Heart right ventricle (tissue), 16 donors: ENCODE data around the gene ST6GALNAC4. TPM values are rescaled to one million over a fixed set of nuclear protein-coding genes. Genes with fewer than 3 reads are reported as not detected.

Source experiments
- ATAC-seq, 8 donors: fragments of 200-7000 bp; cut with Tn5 transposase; one replicate each; pipeline ENCODE4 v1.9.1; 2020; ENCODE audit warnings: mild to moderate bottlenecking in 8 of 8, moderate library complexity in 8 of 8, moderate number of reproducible peaks in 1 of 8
- DNase-seq, 2 donors: peaks; one replicate each; pipeline ENCODE4 v3.0.0-alpha.2; 2020
- H3K27ac ChIP-seq, 10 donors: fragments of 200-600 bp; sonication (generic) in 2 of 10; one replicate each; pipeline versions ENCODE4 v1.5.0 to v1.8.0; 2020 to 2022; ENCODE audit warnings: mild to moderate bottlenecking in 3 of 10
- H3K27me3 ChIP-seq, 7 donors: fragments of 200-600 bp; one replicate each; pipeline ENCODE4 v1.8.0; 2021 to 2022; ENCODE audit warnings: mild to moderate bottlenecking in 2 of 7
- H3K36me3 ChIP-seq, 9 donors: fragments of 200-600 bp; sonication (generic) in 1 of 9; one replicate each; pipeline versions ENCODE4 v1.5.0 to v1.8.0; 2020 to 2022; ENCODE audit warnings: mild to moderate bottlenecking in 2 of 9
- H3K4me1 ChIP-seq, 9 donors: fragments of 200-600 bp; sonication (generic) in 1 of 9; one replicate each; pipeline versions ENCODE4 v1.5.0 to v1.8.0; 2020 to 2022; ENCODE audit warnings: mild to moderate bottlenecking in 4 of 9
- H3K4me3 ChIP-seq, 10 donors: fragments of 200-600 bp; sonication (generic) in 2 of 10; one replicate each; pipeline versions ENCODE4 v1.5.0 to v1.8.0; 2020 to 2022; ENCODE audit warnings: mild to moderate bottlenecking in 7 of 10, moderate library complexity in 2 of 10
- H3K9me3 ChIP-seq, 11 donors: fragments of 200-600 bp in 10 of 11; sonication (generic) in 2 of 11; one replicate each; pipeline versions ENCODE4 v1.5.0 to v1.8.0; 2013 to 2022; ENCODE audit warnings: mild to moderate bottlenecking in 2 of 11, control low read depth in 1 of 11, moderate library complexity in 1 of 11
- CTCF ChIP-seq, 9 donors: fragments of 200-600 bp; sonication (generic) in 2 of 9; IDR thresholded peaks; one replicate each; pipeline versions ENCODE4 v1.5.0 to v1.8.0; 2021 to 2022; ENCODE audit warnings: antibody characterized with exemption in 9 of 9, mild to moderate bottlenecking in 5 of 9, moderate library complexity in 1 of 9
- WGBS, 2 donors: extraction: QIAGEN DNeasy Blood & Tissue Kit; methylation state at CpG; one replicate each; pipeline ENCODE4 v1.1.7; 2013; ENCODE audit warnings: inconsistent platforms in 1 of 2; 5-methylcytosine and 5-hydroxymethylcytosine counted together
- intact Hi-C, 10 donors: fragments of 100-400 bp; cut with DNase I; formaldehyde crosslinking; loops; one replicate each; pipeline versions ENCODE4 v1.11.1 to v1.14.2; 2022
- long read RNA-seq, 3 donors: library from polyadenylated mRNA; unstranded; transcript quantifications; one replicate each; pipeline ENCODE4 v2.0.0, GENCODE V29; 2020 to 2021
- polyA plus RNA-seq, 2 donors: library from polyadenylated mRNA; stranded (reverse); fragments of 200-250 nt; gene quantifications; one replicate each; pipeline ENCODE4 v1.2.3, GENCODE V29; 2013
- total RNA-seq, 10 donors: library from RNA; stranded (reverse); fragmentation: NEBNext Ultra II Directional in 3 of 10; extraction: Animal tissue kit (Norgen Biotek cat#: 25700) in 3 of 10; gene quantifications; one replicate each; pipeline versions ENCODE4 v1.2.1 to v1.2.4, GENCODE V29; 2021 to 2023
- donor health status: Arrhythmogenic right ventricular cardiomyopathy.
- donor health status: ischemic (EF 13 %, LVEDD 7.1; RV severe dilation, severe dysfunction).
- donor health status: healthy with polysubstance abuse.
- donor health status: DM: no; HTN: yes; CAD: no.
- donor health status: DM: no; HTN: no; CAD: no.
- donor health status: ischemic (EF 25% LVEDD 6.9; RV normal size, moderate dysfunction).
- donor health status: ischemic (EF 25% LVEDD 5.7; RV mildly dilated, moderate dysfunction).
- donor health status: healthy.
- donor health status: DM: yes; HTN: yes; CAD: no.
- donor health status: Ischemic cardiomyopathy.
- donor health status: ischemic (EF 35%, LVEDD 5.7; RV mildly dilated, moderate dysfunction).
- donor health status: nonischemic (EF 11% LVEDD 7.7; RV severe dilation, severe dysfunction).
- donor health status: DM: yes; HTN: yes; CAD: no.
- donor health status: PGD.
- donor health status: ischemic (EF 29% LVEDD 5.4; RV normal size, mild dysfunction).
- donor health status: nonischemic (EF 23%, LVEDD 6.1; RV moderate dilation, normal function).

The ST6GALNAC4 gene
- total RNA-seq (10 to 100 TPM; 23.2 to 52.9 (median 33.9) TPM), polyA plus RNA-seq (10 to 100 TPM; 10.8 to 48.6 TPM)
- long read RNA-seq, donor 1, transcript ST6GALNAC4-201 (6 exons, 1,691 nt), result major isoform, 15 of 18 reads
- long read RNA-seq, donor 1, partial matches to known transcripts, result 1 of 18 reads
- long read RNA-seq, donor 1, other reads (novel, unspliced or antisense), result 1 of 18 reads
- long read RNA-seq, donor 2, transcript ST6GALNAC4-201 (6 exons, 1,691 nt), result major isoform, 22 of 29 reads
- long read RNA-seq, donor 2, partial matches to known transcripts, result 1 of 29 reads
- long read RNA-seq, donor 2, other reads (novel, unspliced or antisense), result 4 of 29 reads
- long read RNA-seq, donor 3, transcript ST6GALNAC4-201 (6 exons, 1,691 nt), result major isoform, 22 of 31 reads
- long read RNA-seq, donor 3, partial matches to known transcripts, result 3 of 31 reads
- long read RNA-seq, donor 3, other reads (novel, unspliced or antisense), result 3 of 31 reads

- H3K36me3 ChIP-seq, result peaks cover 0 to 30% (median 8%) of the 10 kb centered on the region in 9 donors
- ATAC-seq (peak; percentile 91 to 97 (median 94)), DNase-seq (peak; percentile 94 to 96)
- intact Hi-C loops, result loop anchor here in 8 of 10 donors (2.0 to 10.0 kb wide), 9 partner anchors 18 to 180 kb away; partner anchors contain the start of genes CDK9 (in 2 of the 8), AK1 (in 1 of the 8), FPGS (in 1 of the 8) and ST6GALNAC6 (in 1 of the 8)
- WGBS, 2 donors, result 2% methylated on average over 69 to 71 of the region's 71 CpGs
- peak within 1 kb of the TSS in 9 of 10 donors; percentile 40 to 79 (median 77) for H3K27ac ChIP-seq
- peaks cover 0 to 4% (median 0%) of the 10 kb centered on the region in 7 donors for H3K27me3 ChIP-seq
- peaks cover 10 to 61% (median 49%) of the 10 kb centered on the region in 9 donors for H3K4me1 ChIP-seq
- peak within 1 kb of the TSS; percentile 64 to 96 (median 76) for H3K4me3 ChIP-seq
- H3K9me3 ChIP-seq, result no peaks in the 10 kb centered on the region
- TF ChIP-seq CTCF (IDR thresholded peaks at IDR 0.05), result no peak
Observed at GRCh38 chr9:127916720-127917581, at the start of gene ST6GALNAC4. TSS of gene ST6GALNAC4 (minus strand) at chr9:127917041. CDS start at chr9:127916419, 622 bp downstream.

- 42 to 46% methylated on average over 6 of the region's 6 CpGs for WGBS, 2 donors
- no peaks in the 10 kb centered on the region for H3K27me3 ChIP-seq
- H3K27ac ChIP-seq, result peak overlapping the region; percentile 64 to 93 (median 88)
- DNase-seq (no peak), ATAC-seq (peak in 6 of 8 donors; percentile 1 to 10 (median 4))
- TF ChIP-seq CTCF (IDR thresholded peaks at IDR 0.05), result no peak
- H3K4me1 ChIP-seq, result peaks cover 46 to 94% (median 89%) of the 10 kb centered on the region in 9 donors
- no peaks in the 10 kb centered on the region for H3K36me3 ChIP-seq
- peak overlapping the region in 3 of 10 donors; percentile 10 to 31 (median 14) for H3K4me3 ChIP-seq
- H3K9me3 ChIP-seq, result no peaks in the 10 kb centered on the region
- intact Hi-C loops, result loop anchor here in 1 of 10 donors (10.0 kb wide), 1 partner anchor 1279 kb away; no protein-coding TSS in a partner anchor
Observed at GRCh38 chr9:127965953-127966352, 49.1 kb upstream of the ST6GALNAC4 start.

- H3K4me1 ChIP-seq, result peaks cover 39 to 83% (median 78%) of the 10 kb centered on the region in 9 donors
- 76 to 82% methylated on average over 19 of the region's 19 CpGs for WGBS, 2 donors
- ATAC-seq (no peak), DNase-seq (no peak)
- intact Hi-C loops, result loop anchor here in 1 of 10 donors (10.0 kb wide), 1 partner anchor 1281 kb away; no protein-coding TSS in a partner anchor
- no peaks in the 10 kb centered on the region for H3K36me3 ChIP-seq
- TF ChIP-seq CTCF (IDR thresholded peaks at IDR 0.05), result no peak
- H3K9me3 ChIP-seq, result no peaks in the 10 kb centered on the region
- peak overlapping the region in 8 of 10 donors; percentile 4 to 93 (median 68) for H3K27ac ChIP-seq
- no peak overlapping the region for H3K4me3 ChIP-seq
- no peaks in the 10 kb centered on the region for H3K27me3 ChIP-seq
Observed at GRCh38 chr9:127963359-127964064, 46.7 kb upstream of the ST6GALNAC4 start.
